HG02678 (cell line): ENCODE measurements around the gene CHMP1A.
"Not testable (repeated sequence)": the region's sequence is repeated elsewhere in the genome, so short reads cannot be mapped to it uniquely, and the experiment has no call there.

Experiments
- ATAC-seq: cut with Tn5 transposase; IDR thresholded peaks from one replicate; pipeline ENCODE4 v1.9.1; 2021; ENCODE audit warnings: mild to moderate bottlenecking, moderate library complexity; ENCODE audit not compliant: unreplicated experiment

CHMP1A gene

DNA sequence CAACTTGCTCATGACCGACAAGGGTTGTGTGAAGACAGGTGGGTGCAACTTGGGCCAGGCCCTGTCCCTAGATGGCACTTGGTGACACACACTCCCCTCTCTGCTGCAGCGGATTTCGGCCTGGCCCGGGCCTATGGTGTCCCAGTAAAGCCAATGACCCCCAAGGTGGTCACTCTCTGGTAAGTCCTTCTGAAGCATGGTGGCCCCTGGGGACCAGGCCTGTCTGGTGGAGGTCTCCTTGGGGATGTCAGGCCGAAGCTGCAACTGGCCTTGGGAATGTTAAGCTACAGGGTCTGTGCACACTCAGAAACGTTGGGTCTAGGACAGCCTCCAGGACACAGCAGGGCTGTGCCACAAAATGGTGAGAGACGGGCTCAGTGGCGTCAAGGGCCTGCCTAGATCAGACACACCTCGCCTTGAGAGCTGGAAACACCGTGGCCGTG, 35.8 kb upstream of the CHMP1A start:
- no peak for ATAC-seq

- ATAC-seq = no peak
Observed at GRCh38 chr16:89691986-89692569, 34.6 kb upstream of the CHMP1A start.

- no peak for ATAC-seq
Observed at GRCh38 chr16:89691231-89691985, 33.9 kb upstream of the CHMP1A start.

DNA sequence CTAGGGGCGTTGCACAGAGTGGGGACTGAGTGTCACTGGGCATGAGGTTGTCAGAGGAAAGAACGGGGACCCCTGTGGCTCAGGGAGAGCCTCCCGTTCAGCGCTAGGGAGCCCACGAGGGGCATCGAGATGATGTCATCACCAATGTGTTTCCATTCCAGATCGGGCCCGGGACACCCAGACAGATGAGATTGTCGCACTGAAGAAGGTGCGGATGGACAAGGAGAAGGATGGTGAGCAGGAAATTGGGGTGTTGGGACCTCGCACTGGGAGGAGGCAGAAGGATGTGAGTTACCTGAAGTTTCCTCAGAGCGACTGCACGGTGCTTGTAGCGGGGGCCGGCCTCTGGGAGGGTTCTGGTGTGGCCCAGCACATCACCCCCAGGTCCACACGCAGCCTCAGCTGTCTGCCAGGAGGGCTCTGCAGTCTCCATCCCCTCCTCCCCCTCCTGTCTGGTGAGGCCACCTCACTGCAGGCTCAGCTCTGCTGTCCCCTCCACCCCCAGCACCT, 32.9 kb upstream of the CHMP1A start:
- ATAC-seq = no peak

- not testable (repeated sequence) for ATAC-seq
Observed at GRCh38 chr16:89689621-89690020, 32.1 kb upstream of the CHMP1A start.

- ATAC-seq = no peak
Observed at GRCh38 chr16:89689142-89689541, 31.6 kb upstream of the CHMP1A start.

- ATAC-seq = no peak
Observed at GRCh38 chr16:89688395-89688794, 30.9 kb upstream of the CHMP1A start.

- peak; percentile 48 for ATAC-seq
Observed at GRCh38 chr16:89687092-89687940, 29.8 kb upstream of the CHMP1A start.

DNA sequence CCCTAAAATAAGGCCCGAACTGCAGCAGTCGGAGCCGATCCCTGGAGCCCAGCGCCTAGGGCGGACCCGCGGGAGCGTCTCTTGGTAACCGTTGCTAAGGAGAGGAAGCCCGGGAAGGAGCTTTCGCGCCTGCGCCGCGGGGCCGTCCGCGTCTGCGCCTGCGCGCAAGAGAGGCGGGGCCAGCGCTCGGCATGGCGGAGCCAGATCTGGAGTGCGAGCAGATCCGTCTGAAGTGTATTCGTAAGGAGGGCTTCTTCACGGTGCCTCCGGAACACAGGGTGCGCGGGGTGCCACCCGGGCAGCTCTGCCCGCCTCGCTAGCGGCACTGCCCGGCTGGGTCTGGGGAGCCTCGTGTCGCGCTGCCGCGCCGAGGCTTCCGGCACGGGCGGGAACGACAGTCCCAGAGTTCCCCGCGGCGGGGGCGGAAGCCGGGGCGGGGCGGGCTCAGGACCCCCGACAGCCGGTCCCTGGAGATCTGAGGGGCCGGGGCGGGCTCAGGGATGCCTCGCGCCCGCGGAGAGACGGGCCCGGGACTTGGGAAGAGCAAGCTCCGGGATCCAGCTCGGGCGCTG, 29.1 kb upstream of the CHMP1A start, which contains the start of gene CDK10:
TSS of gene CDK10 (plus strand) at position 170 of the 572 bp plus-strand sequence. CDS start at position 192, 22 bp downstream.
- peak; percentile 83 for ATAC-seq

DNA sequence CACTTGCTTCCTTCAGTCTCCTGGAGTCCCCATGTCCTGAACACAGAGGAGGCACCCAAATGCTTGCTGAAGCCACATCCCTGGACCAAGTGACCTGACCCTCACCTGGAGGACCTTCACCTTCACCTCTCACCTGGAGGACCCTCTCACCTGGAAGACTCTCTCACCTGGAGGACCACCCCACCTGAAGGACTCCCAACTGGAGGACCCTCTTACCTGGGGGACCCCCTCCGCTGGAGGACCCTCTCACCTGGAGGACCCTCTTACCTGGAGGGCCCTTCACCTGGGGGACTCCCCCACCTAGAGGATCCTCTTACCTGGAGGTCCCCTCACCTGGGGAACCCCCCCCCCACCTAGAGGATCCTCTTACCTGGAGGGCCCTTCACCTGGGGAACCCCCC, 28.4 kb upstream of the CHMP1A start:
- ATAC-seq = no peak

DNA sequence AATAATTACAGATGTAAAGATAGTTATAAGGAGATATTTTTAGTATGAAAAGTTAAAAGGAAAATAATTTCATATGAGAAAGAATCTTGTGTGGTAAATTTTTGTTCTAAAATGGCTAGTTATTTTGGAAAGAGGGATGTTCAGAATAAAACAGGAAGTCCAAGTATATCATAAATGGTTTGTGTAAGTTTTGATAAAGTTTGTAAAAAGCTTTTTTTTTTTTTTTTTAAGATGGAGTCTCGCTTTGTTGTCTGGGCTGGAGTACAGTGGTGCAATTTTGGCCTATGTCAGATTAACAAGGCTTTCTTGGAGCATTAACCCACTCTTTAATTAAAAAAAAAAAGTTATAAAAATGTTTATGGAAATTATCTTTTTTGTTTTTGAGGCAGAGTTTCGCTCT, 20.8 kb upstream of the CHMP1A start:
- no peak for ATAC-seq

DNA sequence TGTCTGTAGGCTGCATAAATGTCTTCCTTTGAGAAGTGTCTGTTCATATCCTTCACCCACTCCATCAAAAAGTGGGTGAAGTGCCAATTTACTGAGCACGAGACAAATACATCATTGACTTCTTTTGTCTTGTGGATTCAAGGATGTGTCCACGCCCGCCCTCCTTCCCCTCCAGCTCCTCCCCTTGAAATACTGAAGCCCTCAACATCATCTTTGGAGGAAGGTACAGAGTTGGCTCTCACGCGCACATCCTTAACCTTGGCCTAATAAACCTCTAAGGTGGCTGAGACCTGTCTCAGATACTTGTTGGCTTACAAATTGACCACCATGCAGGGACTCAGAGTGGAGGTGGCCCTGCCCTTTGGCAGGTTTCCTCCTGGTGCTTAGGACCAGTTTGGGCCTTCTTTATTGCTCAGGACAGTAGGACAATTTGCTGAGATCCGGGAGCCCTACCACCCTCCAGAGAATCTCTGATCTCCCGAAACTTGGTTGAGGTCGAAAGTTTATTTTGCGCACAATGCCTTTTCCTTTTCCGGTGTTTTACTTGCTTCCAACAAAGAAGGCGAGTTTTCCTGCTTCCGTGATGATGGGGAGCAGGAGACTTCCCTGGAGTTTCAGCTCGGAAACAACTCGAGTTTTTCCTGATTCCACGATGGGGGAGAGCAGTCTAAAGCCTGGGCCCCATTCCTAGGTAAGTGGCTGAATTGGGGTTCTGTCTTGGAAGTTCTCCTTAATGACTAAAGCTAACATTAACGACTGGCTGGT, 14.9 kb upstream of the CHMP1A start:
- no peak for ATAC-seq

DNA sequence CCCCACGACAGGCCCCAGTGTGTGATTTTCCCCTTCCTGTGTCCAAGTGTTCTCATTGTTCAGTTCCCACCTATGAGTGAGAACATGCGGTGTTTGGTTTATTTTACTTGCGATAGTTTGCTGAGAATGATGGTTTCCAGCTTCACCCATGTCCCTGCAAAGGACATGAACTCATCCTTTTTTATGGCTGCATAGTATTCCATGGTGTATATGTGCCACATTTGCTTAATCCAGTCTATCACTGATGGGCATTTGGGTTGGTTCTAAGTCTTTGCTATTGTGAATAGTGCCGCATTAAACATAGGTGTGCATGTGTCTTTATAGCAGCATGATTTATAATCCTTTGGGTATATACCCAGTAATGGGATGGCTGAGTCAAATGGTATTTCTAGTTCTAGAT, 14.1 kb upstream of the CHMP1A start:
- not testable (repeated sequence) for ATAC-seq

DNA sequence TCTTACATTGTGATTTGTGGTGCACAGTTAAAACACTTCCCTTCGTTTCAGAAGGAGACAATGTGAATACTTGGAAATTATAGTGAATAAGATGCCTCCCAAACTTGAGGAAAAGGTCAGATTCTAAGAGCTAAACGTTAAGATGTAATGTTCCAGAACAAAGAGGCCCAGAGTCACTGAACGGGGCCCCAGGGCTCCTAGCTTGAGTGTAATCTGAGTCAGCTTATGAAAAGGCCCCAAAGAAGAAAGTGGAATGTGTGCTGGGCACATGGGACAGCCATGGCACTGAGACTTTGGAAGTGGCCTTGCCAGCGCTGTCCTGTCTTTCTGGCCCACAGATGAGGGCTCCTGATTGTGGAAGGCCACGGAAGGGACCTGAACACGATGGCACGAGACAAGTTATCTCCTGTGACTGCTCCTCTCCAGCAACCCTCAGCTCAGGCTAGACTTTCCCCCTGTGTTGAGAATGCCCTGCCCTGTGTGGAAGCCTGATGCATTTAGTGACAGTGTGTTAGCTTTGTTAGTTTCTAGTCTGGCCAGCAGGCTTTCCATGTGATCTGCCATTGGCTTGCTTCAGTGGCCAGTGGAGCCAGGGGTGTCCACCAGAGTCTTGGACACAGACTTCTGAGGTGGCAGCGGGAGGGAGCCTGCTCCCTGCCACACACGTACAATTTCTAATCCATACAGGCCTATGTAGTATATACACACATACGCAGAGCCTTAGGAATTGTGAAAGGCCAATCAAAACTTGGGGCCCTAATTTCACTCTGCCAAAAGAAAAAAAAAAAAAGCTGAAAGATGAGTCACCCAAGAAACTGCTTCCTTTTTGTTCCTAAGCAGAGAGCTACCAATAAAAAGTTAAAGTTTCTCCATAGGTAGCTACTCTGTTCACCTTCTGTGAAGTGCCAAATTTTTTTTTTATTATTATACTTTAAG, 13.3 kb upstream of the CHMP1A start:
- no peak for ATAC-seq

DNA sequence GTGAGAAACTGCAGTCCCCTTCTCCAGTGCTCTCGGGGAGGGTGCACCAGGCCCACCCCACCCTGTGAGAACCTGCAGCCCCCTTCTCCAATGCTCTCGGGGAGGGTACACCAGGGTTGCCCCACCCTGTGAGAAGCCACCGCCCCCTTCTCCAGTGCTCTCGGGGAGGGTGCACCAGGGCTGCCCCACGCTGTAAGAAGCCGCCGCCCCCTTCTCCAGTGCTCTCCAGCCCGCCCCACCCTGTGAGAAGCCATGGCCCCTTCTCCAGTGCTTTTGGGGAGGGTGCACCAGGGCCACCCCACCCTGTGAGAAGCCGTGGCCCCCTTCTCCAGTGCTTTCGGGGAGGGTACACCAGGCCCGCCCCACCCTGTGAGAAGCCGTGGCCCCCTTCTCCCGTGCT, 12.2 kb upstream of the CHMP1A start:
- ATAC-seq = no peak

- no peak for ATAC-seq
Observed at GRCh38 chr16:89668790-89669158, 11.3 kb upstream of the CHMP1A start.

GRCh38 chr16:89667633-89668032, 10.1 kb upstream of the CHMP1A start:
- ATAC-seq = no peak

- ATAC-seq = not testable (repeated sequence)
Observed at GRCh38 chr16:89667000-89667399, 9.5 kb upstream of the CHMP1A start.

- not testable (repeated sequence) for ATAC-seq
Observed at GRCh38 chr16:89664238-89664637, 6.7 kb upstream of the CHMP1A start.
